SK-N-MC (cell line): ENCODE data around the gene KAT6B.

Experiments
- EZH2 ChIP-seq: fragments of 200-600 bp; sonication (generic); IDR thresholded peaks from one replicate; pipeline ENCODE4 v1.6.1; 2017; ENCODE audit warnings: antibody characterized with exemption
- POLR2AphosphoS5 ChIP-seq: IDR thresholded peaks from 2 replicates; pipeline ENCODE4 v1.6.1; 2012; ENCODE audit warnings: mild to moderate bottlenecking, low read depth, low read length, borderline replicate concordance

- TF ChIP-seq EZH2 (no peak), POLR2AphosphoS5 (no peak)
Measured at GRCh38 chr10:74987339-74988053, 161.1 kb downstream of the KAT6B start.
